KOPT-K1 (cell line): Measurements from ENCODE around the gene EP400.

Experiments used
- H3K27ac ChIP-seq: fragments of 200-600 bp; sonication (generic); 2 replicates; pipeline ENCODE4 v1.5.1; 2016; ENCODE audit warnings: antibody characterized with exemption, mild to moderate bottlenecking, low read depth, low read length; ENCODE audit not compliant: poor library complexity, severe bottlenecking
- H3K36me3 ChIP-seq: fragments of 200-600 bp; sonication (generic); 2 replicates; pipeline ENCODE4 v1.5.1; 2017; ENCODE audit warnings: antibody characterized with exemption, mild to moderate bottlenecking, low read length, moderate library complexity; ENCODE audit not compliant: insufficient read depth
- H3K9me3 ChIP-seq: fragments of 200-600 bp; sonication (generic); 2 replicates; pipeline ENCODE4 v1.5.1; 2017; ENCODE audit warnings: antibody characterized with exemption, low read length, mild to moderate bottlenecking; ENCODE audit not compliant: insufficient read depth, poor library complexity, severe bottlenecking

EP400 gene

GRCh38 chr12:131929581-131930456 is 19.9 kb upstream of the EP400 start:
- Histone ChIP-seq H3K36me3 (peaks cover 47% of the 10 kb centered on the region), H3K27ac (peak overlapping the region; percentile 90), H3K9me3 (no peaks in the 10 kb centered on the region)

GRCh38 chr12:131930510-131930909 is 19.2 kb upstream of the EP400 start:
- Histone ChIP-seq H3K36me3 (peaks cover 53% of the 10 kb centered on the region), H3K27ac (peak overlapping the region; percentile 90), H3K9me3 (no peaks in the 10 kb centered on the region)

GRCh38 chr12:131933387-131933786 is 16.4 kb upstream of the EP400 start:
- Histone ChIP-seq H3K27ac (no peak overlapping the region), H3K9me3 (no peaks in the 10 kb centered on the region), H3K36me3 (peaks cover 82% of the 10 kb centered on the region)

GRCh38 chr12:131934535-131934934 is 15.2 kb upstream of the EP400 start:
- H3K36me3 ChIP-seq, result peaks cover 94% of the 10 kb centered on the region
- H3K27ac ChIP-seq, result no peak overlapping the region
- no peaks in the 10 kb centered on the region for H3K9me3 ChIP-seq

GRCh38 chr12:131938082-131938481 is 11.7 kb upstream of the EP400 start:
- peaks cover 100% of the 10 kb centered on the region for H3K36me3 ChIP-seq
- H3K27ac ChIP-seq, result no peak overlapping the region
- H3K9me3 ChIP-seq, result no peaks in the 10 kb centered on the region

- no peaks in the 10 kb centered on the region for H3K9me3 ChIP-seq
- peaks cover 100% of the 10 kb centered on the region for H3K36me3 ChIP-seq
- no peak overlapping the region for H3K27ac ChIP-seq
Observed at GRCh38 chr12:131939007-131939406, 10.7 kb upstream of the EP400 start.

GRCh38 chr12:131940141-131940547 is 9.6 kb upstream of the EP400 start:
- Histone ChIP-seq H3K36me3 (peaks cover 100% of the 10 kb centered on the region), H3K9me3 (no peaks in the 10 kb centered on the region), H3K27ac (no peak overlapping the region)

GRCh38 chr12:131941116-131941986 is 8.4 kb upstream of the EP400 start:
- Histone ChIP-seq H3K9me3 (no peaks in the 10 kb centered on the region), H3K36me3 (peaks cover 89% of the 10 kb centered on the region), H3K27ac (no peak overlapping the region)

- H3K36me3 ChIP-seq, result peaks cover 83% of the 10 kb centered on the region
- H3K9me3 ChIP-seq, result no peaks in the 10 kb centered on the region
- H3K27ac ChIP-seq, result no peak overlapping the region
Observed at GRCh38 chr12:131941987-131942341, 7.8 kb upstream of the EP400 start.

- Histone ChIP-seq H3K9me3 (no peaks in the 10 kb centered on the region), H3K27ac (no peak overlapping the region), H3K36me3 (peaks cover 76% of the 10 kb centered on the region)
Observed at GRCh38 chr12:131942671-131943070, 7.1 kb upstream of the EP400 start.

- Histone ChIP-seq H3K27ac (no peak overlapping the region), H3K36me3 (peaks cover 69% of the 10 kb centered on the region), H3K9me3 (no peaks in the 10 kb centered on the region)
Observed at GRCh38 chr12:131943389-131943788, 6.4 kb upstream of the EP400 start.

GRCh38 chr12:131943876-131944275 is 5.9 kb upstream of the EP400 start:
- peaks cover 64% of the 10 kb centered on the region for H3K36me3 ChIP-seq
- H3K9me3 ChIP-seq, result no peaks in the 10 kb centered on the region
- H3K27ac ChIP-seq, result no peak overlapping the region

- Histone ChIP-seq H3K27ac (no peak overlapping the region), H3K9me3 (no peaks in the 10 kb centered on the region), H3K36me3 (peaks cover 56% of the 10 kb centered on the region)
Observed at GRCh38 chr12:131944601-131945251, 5.0 kb upstream of the EP400 start.

GRCh38 chr12:131946757-131947156 is 3.0 kb upstream of the EP400 start:
- Histone ChIP-seq H3K9me3 (no peaks in the 10 kb centered on the region), H3K27ac (no peak overlapping the region), H3K36me3 (peaks cover 35% of the 10 kb centered on the region)

- H3K36me3 ChIP-seq, result peaks cover 27% of the 10 kb centered on the region
- H3K27ac ChIP-seq, result no peak overlapping the region
- no peaks in the 10 kb centered on the region for H3K9me3 ChIP-seq
Observed at GRCh38 chr12:131947482-131948027, 2.2 kb upstream of the EP400 start.
